HepG2 (cell line): ENCODE results near the gene SLC23A2. TPM values are rescaled to one million over a fixed set of nuclear protein-coding genes. Genes with fewer than 3 reads are reported as not detected.

Experiments used
- CBX2 ChIP-seq, 2 experiments: fragments of 200-600 bp in 1 of 2; sonication (generic); formaldehyde crosslinking in 1 of 2; IDR thresholded peaks; 2 replicates each; pipeline versions ENCODE4 v1.7.0 to v1.8.1; 2018 to 2022; ENCODE audit warnings: low read depth in 2 of 2, low read length in 1 of 2, mild to moderate bottlenecking in 1 of 2, missing genetic modification reagents in 1 of 2
- CREB1 ChIP-seq, 2 experiments: fragments of 450-650 bp in 1 of 2; IDR thresholded peaks; 2 replicates each; pipeline ENCODE4 v1.6.1; 2016 to 2017; ENCODE audit warnings: control low read depth in 1 of 2, mild to moderate bottlenecking in 1 of 2, missing compliant biosample characterization in 1 of 2, missing genetic modification characterization in 1 of 2
- HDAC6 ChIP-seq: fragments of 200-600 bp; sonication (generic); IDR thresholded peaks from 2 replicates; pipeline ENCODE4 v1.7.0; 2017; ENCODE audit warnings: mild to moderate bottlenecking, antibody characterized with exemption, low read length, low read depth
- JUNB ChIP-seq: sonication (generic); formaldehyde crosslinking; IDR thresholded peaks from 2 replicates; pipeline ENCODE4 v1.8.0; 2022; ENCODE audit warnings: missing genetic modification reagents, mild to moderate bottlenecking, borderline replicate concordance
- MTA1 ChIP-seq: sonication (generic); formaldehyde crosslinking; IDR thresholded peaks from 2 replicates; pipeline ENCODE4 v1.4.0; 2020; ENCODE audit warnings: missing genetic modification reagents, mild to moderate bottlenecking, borderline replicate concordance
- NFIC ChIP-seq: IDR thresholded peaks from 2 replicates; pipeline ENCODE4 v1.6.1; 2012; ENCODE audit warnings: mild to moderate bottlenecking, low read length, inconsistent platforms
- SPEN ChIP-seq: sonication (generic); formaldehyde crosslinking; IDR thresholded peaks from 2 replicates; pipeline ENCODE4 v1.5.1; 2020; ENCODE audit warnings: low read depth, mild to moderate bottlenecking, missing genetic modification reagents
- ZFP91 ChIP-seq: sonication (generic); formaldehyde crosslinking; IDR thresholded peaks from 2 replicates; pipeline ENCODE4 v1.9.0; 2022; ENCODE audit warnings: missing genetic modification reagents, mild to moderate bottlenecking, borderline replicate concordance
- ZNF17 ChIP-seq: sonication (generic); formaldehyde crosslinking; IDR thresholded peaks from 2 replicates; pipeline ENCODE4 v1.5.0; 2020; ENCODE audit warnings: mild to moderate bottlenecking, missing genetic modification reagents
- ZNF3 ChIP-seq: IDR thresholded peaks from 2 replicates; pipeline ENCODE4 v1.7.0; 2017; ENCODE audit warnings: inconsistent platforms
- ZNF30 ChIP-seq: sonication (generic); formaldehyde crosslinking; IDR thresholded peaks from 2 replicates; pipeline ENCODE4 v1.5.0; 2020; ENCODE audit warnings: mild to moderate bottlenecking, missing genetic modification reagents
- ZNF407 ChIP-seq: sonication (generic); formaldehyde crosslinking; IDR thresholded peaks from one replicate; pipeline ENCODE4 v1.5.1; 2020; ENCODE audit warnings: mild to moderate bottlenecking, missing genetic modification reagents; ENCODE audit errors: not compliant biosample characterization
- ZNF430 ChIP-seq: sonication (generic); formaldehyde crosslinking; IDR thresholded peaks from 2 replicates; pipeline ENCODE4 v1.9.0; 2021; ENCODE audit warnings: mild to moderate bottlenecking, missing genetic modification reagents
- ZNF709 ChIP-seq: sonication (generic); formaldehyde crosslinking; IDR thresholded peaks from 2 replicates; pipeline ENCODE4 v1.5.0; 2020; ENCODE audit warnings: mild to moderate bottlenecking, missing genetic modification reagents
- polyA plus RNA-seq, 8 experiments: library from polyadenylated mRNA; depleted of rRNA in 3 of 8; stranded (reverse) in 7 of 8; unstranded in 1 of 8; fragments of >200 nt; fragmentation: Illumina TruSeq in 4 of 8; extraction: Trizol in 4 of 8; gene quantifications; 2 replicates each; pipeline versions ENCODE4 v1.2.1 to v1.2.3, GENCODE V29; 2011 to 2016; ENCODE audit warnings: low read depth in 4 of 8, missing spikeins in 1 of 8, mixed read lengths in 1 of 8; ENCODE audit not compliant: insufficient read depth in 1 of 8
- total RNA-seq, 5 experiments: library from RNA; depleted of rRNA; stranded (reverse); fragments of >200 nt; fragmentation: Illumina TruSeq; extraction: Trizol; gene quantifications; 2 replicates each; pipeline ENCODE4 v1.2.3, GENCODE V29; 2016; ENCODE audit warnings: low read depth in 1 of 5
- TF ChIP-seq, protein P1 (sequence below): sonication (generic); formaldehyde crosslinking; IDR thresholded peaks from 2 replicates; pipeline ENCODE4 v1.4.0; 2020; ENCODE audit warnings: missing genetic modification reagents

Gene SLC23A2
- total and polyA plus RNA-seq, 2 of the 13 experiments (the other 11 are each of a cell fraction or from before 2014, with no cell fraction given), result 42.2 to 51.2 TPM

GRCh38 chr20:4937407-4938319 lies 63.6 kb downstream of the SLC23A2 start (continued):
- TF ChIP-seq, protein P1, sequence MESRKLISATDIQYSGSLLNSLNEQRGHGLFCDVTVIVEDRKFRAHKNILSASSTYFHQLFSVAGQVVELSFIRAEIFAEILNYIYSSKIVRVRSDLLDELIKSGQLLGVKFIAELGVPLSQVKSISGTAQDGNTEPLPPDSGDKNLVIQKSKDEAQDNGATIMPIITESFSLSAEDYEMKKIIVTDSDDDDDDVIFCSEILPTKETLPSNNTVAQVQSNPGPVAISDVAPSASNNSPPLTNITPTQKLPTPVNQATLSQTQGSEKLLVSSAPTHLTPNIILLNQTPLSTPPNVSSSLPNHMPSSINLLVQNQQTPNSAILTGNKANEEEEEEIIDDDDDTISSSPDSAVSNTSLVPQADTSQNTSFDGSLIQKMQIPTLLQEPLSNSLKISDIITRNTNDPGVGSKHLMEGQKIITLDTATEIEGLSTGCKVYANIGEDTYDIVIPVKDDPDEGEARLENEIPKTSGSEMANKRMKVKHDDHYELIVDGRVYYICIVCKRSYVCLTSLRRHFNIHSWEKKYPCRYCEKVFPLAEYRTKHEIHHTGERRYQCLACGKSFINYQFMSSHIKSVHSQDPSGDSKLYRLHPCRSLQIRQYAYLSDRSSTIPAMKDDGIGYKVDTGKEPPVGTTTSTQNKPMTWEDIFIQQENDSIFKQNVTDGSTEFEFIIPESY, result peak; percentile 92
- TF ChIP-seq ZNF3 (CRISPR knock-in tag) (no peak; the same call in 1 of the 2 replicates), ZFP91 (CRISPR knock-in tag) (no peak), CREB1 (IDR thresholded peaks at IDR 0.05) (no peak), CREB1 (CRISPR knock-in tag; IDR thresholded peaks at IDR 0.05) (no peak), MTA1 (no peak), JUNB (CRISPR knock-in tag) (no peak), ZNF17 (CRISPR knock-in tag) (no peak), NFIC (no peak), ZNF709 (CRISPR knock-in tag) (0 out of 2 replicates have a peak, but pooled peaks have one; percentile 4), ZNF407 (no peak), ZNF30 (CRISPR knock-in tag) (no peak), HDAC6 (no peak), SPEN (no peak), ZNF430 (CRISPR knock-in tag) (no peak), CBX2 (IDR thresholded peaks at IDR 0.05; ENCODE audit: low read depth, low read length) (no peak), CBX2 (CRISPR knock-in tag; IDR thresholded peaks at IDR 0.05; ENCODE audit: low read depth) (no peak)
